B cell (primary cell): ENCODE results near the gene MYO1G. TPM values are rescaled to one million over a fixed set of nuclear protein-coding genes. Genes with fewer than 3 reads are reported as not detected.
"Not testable (repeated sequence)": the region's sequence is repeated elsewhere in the genome, so short reads cannot be mapped to it uniquely, and the experiment has no call there.

Experiments
- ATAC-seq: fragments of 200-7000 bp; cut with Tn5 transposase; one replicate; pipeline ENCODE4 v1.10.0; 2021; ENCODE audit warnings: low read depth, mild to moderate bottlenecking, moderate number of reproducible peaks, moderate library complexity
- CTCF ChIA-PET: fragments of 350-600 bp; sonication (Branson Sonifier 250); formaldehyde crosslinking; loops from one replicate; lab custom pipeline; 2021; ENCODE audit warnings: antibody characterized with exemption, inconsistent platforms; lab: Charles Lee
- POLR2A ChIA-PET: fragments of 350-600 bp; sonication (Branson Sonifier 250); formaldehyde crosslinking; loops from one replicate; lab custom pipeline; 2021; ENCODE audit warnings: antibody characterized with exemption; lab: Charles Lee
- DNase-seq: peaks from one replicate; pipeline ENCODE4 v3.0.0; 2013
- H2AFZ ChIP-seq: 2 replicates; pipeline ENCODE4 v1.6.1; 2012; ENCODE audit warnings: mild to moderate bottlenecking, low read depth, low read length; ENCODE audit not compliant: insufficient read depth, poor library complexity, severe bottlenecking
- H3K27ac ChIP-seq, 2 donors: 1 replicate in 1 of 2; 2 replicates in 1 of 2; pipeline ENCODE4 v1.5.1; 2012 to 2013; ENCODE audit warnings: low read length in 2 of 2, mild to moderate bottlenecking in 2 of 2, moderate library complexity in 1 of 2
- H3K27me3 ChIP-seq, 4 experiments: fragments of 200-600 bp in 1 of 4; sonication (generic) in 1 of 4; replicated peaks in 1 of 4; 1 replicate in 2 of 4; 2 replicates in 2 of 4; pipeline versions ENCODE4 v1.6.1 to v1.7.0; 2013 to 2016; ENCODE audit warnings: low read length in 3 of 4, mild to moderate bottlenecking in 2 of 4, mixed read lengths in 1 of 4, moderate library complexity in 1 of 4; ENCODE audit not compliant: insufficient read depth in 4 of 4, control insufficient read depth in 3 of 4; ENCODE audit errors: control extremely low read depth in 1 of 4
- H3K36me3 ChIP-seq, 2 experiments: replicated peaks in 1 of 2; 1 replicate in 1 of 2; 2 replicates in 1 of 2; pipeline versions ENCODE4 v1.6.1 to v1.7.1; 2013; ENCODE audit warnings: low read length in 1 of 2; ENCODE audit not compliant: insufficient read depth in 2 of 2, control insufficient read depth in 1 of 2; ENCODE audit errors: control extremely low read depth in 1 of 2, extremely low read depth in 1 of 2
- H3K4me1 ChIP-seq, 2 donors: fragments of 200-600 bp in 1 of 2; sonication (generic) in 1 of 2; 1 replicate in 1 of 2; 2 replicates in 1 of 2; pipeline versions ENCODE4 v1.5.1 to v1.6.1; 2013 to 2017; ENCODE audit warnings: low read length in 2 of 2; ENCODE audit not compliant: control insufficient read depth in 2 of 2, insufficient read depth in 2 of 2
- H3K4me2 ChIP-seq: replicated peaks from 2 replicates; pipeline ENCODE3; 2012; ENCODE audit warnings: mild to moderate bottlenecking, low read depth, low read length; ENCODE audit not compliant: poor library complexity, severe bottlenecking
- H3K4me3 ChIP-seq, 5 experiments: fragments of 200-600 bp in 1 of 5; sonication (generic) in 1 of 5; 1 replicate in 3 of 5; 2 replicates in 2 of 5; pipeline versions ENCODE4 v1.5.1 to v1.7.0; 2011 to 2016; ENCODE audit warnings: low read length in 4 of 5, mild to moderate bottlenecking in 4 of 5, low read depth in 2 of 5, control low read depth in 1 of 5, moderate library complexity in 1 of 5; ENCODE audit not compliant: insufficient read depth in 1 of 5; ENCODE audit errors: control extremely low read depth in 1 of 5, extremely low read depth in 1 of 5
- H3K79me2 ChIP-seq: fragments of 200-600 bp; sonication (generic); one replicate; pipeline ENCODE4 v1.6.0; 2016; ENCODE audit warnings: low read length; ENCODE audit not compliant: control insufficient read depth, insufficient read depth
- H3K9ac ChIP-seq: fragments of 200-600 bp; sonication (generic); 2 replicates; pipeline ENCODE4 v1.6.1; 2017; ENCODE audit warnings: mild to moderate bottlenecking, low read length, moderate library complexity
- H3K9me3 ChIP-seq, 3 donors: one replicate each; pipeline versions ENCODE4 v1.6.1 to v1.7.1; 2013; ENCODE audit warnings: low read length in 2 of 3; ENCODE audit not compliant: control insufficient read depth in 2 of 3, insufficient read depth in 1 of 3; ENCODE audit errors: control extremely low read depth in 1 of 3
- H4K20me1 ChIP-seq: 2 replicates; pipeline ENCODE4 v1.6.0; 2012; ENCODE audit warnings: mild to moderate bottlenecking, low read length; ENCODE audit not compliant: insufficient read depth, control insufficient read depth, poor library complexity, severe bottlenecking
- H3K27ac Mint-ChIP-seq: one replicate; pipeline ENCODE4 v1.8.0; 2021; ENCODE audit warnings: mixed read lengths
- H3K27me3 Mint-ChIP-seq: one replicate; pipeline ENCODE4 v1.8.0; 2021; ENCODE audit warnings: mixed read lengths
- H3K4me1 Mint-ChIP-seq: one replicate; pipeline ENCODE4 v1.8.0; 2021; ENCODE audit warnings: mixed read lengths
- H3K4me3 Mint-ChIP-seq: one replicate; pipeline ENCODE4 v1.8.0; 2021; ENCODE audit warnings: mixed read lengths
- H3K9me3 Mint-ChIP-seq: one replicate; pipeline ENCODE4 v1.8.0; 2022; ENCODE audit warnings: mixed read lengths; ENCODE audit not compliant: insufficient read depth
- EZH2 ChIP-seq: IDR thresholded peaks from 2 replicates; pipeline ENCODE4 v1.6.1; 2012; ENCODE audit warnings: borderline replicate concordance, low read depth, mild to moderate bottlenecking, moderate library complexity, low read length; ENCODE audit not compliant: insufficient read depth, poor library complexity, severe bottlenecking
- WGBS: methylation state at CpG from one replicate; pipeline ENCODE4 v1.1.5; 2013; ENCODE audit warnings: missing lambda C conversion rate; ENCODE audit not compliant: insufficient coverage; 5-methylcytosine and 5-hydroxymethylcytosine counted together
- intact Hi-C: fragments of 100-400 bp; cut with micrococcal nuclease; formaldehyde crosslinking; loops from one replicate; pipeline ENCODE4 v1.10.0; 2022
- polyA plus RNA-seq: library from polyadenylated mRNA; depleted of rRNA; stranded (reverse); fragments of >200 nt; gene quantifications from 2 replicates; pipeline ENCODE4 v1.2.3, GENCODE V29; 2012
- total RNA-seq, 2 donors: library from RNA; stranded (reverse); fragments of 120-200 nt in 1 of 2; gene quantifications; 1 replicate in 1 of 2; 2 replicates in 1 of 2; pipeline versions ENCODE4 v1.2.3 to v1.2.4, GENCODE V29; 2013 to 2022
- TF ChIP-seq, protein P1 (sequence below): fragments of 200-600 bp; IDR thresholded peaks from one replicate; pipeline ENCODE4 v1.8.0; 2022; ENCODE audit warnings: antibody characterized with exemption, mild to moderate bottlenecking

Gene MYO1G
- total and polyA plus RNA-seq, 2 donors (not counting 1 experiment from before 2014, with no cell fraction given) = 104 to 239 TPM

DNA sequence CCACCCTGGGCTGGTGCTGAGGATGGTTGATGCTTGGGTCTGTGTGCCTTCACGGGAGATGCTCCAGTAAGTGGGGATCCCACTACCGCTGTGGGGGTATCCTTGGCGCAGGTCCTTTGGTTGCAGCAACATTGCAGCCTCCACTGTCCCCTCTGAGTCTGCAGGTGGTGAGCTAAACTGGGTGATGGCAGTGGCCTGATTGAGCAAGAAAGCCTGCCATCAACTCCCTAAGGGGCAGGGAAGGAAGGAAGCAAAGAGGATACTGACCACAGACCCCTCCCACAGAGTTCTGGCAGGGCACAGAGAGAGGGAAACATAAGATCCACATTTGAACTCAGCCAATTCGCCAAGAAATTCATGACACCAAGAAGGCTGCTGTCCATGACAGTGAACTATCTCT, 43.2 kb downstream of the MYO1G start:
- no peaks in the 10 kb centered on the region for H4K20me1 ChIP-seq
- CTCF ChIA-PET = no interaction called here
- H3K27me3 ChIP-seq = no peaks in the 10 kb centered on the region
- no peak overlapping the region for H3K4me3 ChIP-seq
- POLR2A ChIA-PET = interaction anchor here (0.5 kb wide), 1 partner anchor 101 kb away, joined by 4 read pairs; no protein-coding TSS in a partner anchor
- 94% methylated on average over 3 of the region's 4 CpGs for WGBS
- H3K4me2 ChIP-seq = no peak overlapping the region
- no peaks in the 10 kb centered on the region for H3K4me1 ChIP-seq
- H3K4me3 Mint-ChIP-seq = no peak overlapping the region
- intact Hi-C loops = no loop called here
- no peak overlapping the region for H2AFZ ChIP-seq
- no peaks in the 10 kb centered on the region for H3K36me3 ChIP-seq
- no peak overlapping the region for H3K27ac Mint-ChIP-seq
- no peak for DNase-seq
- no peak overlapping the region for H3K27ac ChIP-seq
- TF ChIP-seq EZH2 = no peak
- no peaks in the 10 kb centered on the region for H3K9me3 Mint-ChIP-seq
- ATAC-seq = no peak
- H3K27me3 Mint-ChIP-seq = peaks cover 3% of the 10 kb centered on the region
- H3K79me2 ChIP-seq = no peaks in the 10 kb centered on the region
- H3K9me3 ChIP-seq = no peaks in the 10 kb centered on the region
- H3K4me1 Mint-ChIP-seq = no peaks in the 10 kb centered on the region
- no peak overlapping the region for H3K9ac ChIP-seq

DNA sequence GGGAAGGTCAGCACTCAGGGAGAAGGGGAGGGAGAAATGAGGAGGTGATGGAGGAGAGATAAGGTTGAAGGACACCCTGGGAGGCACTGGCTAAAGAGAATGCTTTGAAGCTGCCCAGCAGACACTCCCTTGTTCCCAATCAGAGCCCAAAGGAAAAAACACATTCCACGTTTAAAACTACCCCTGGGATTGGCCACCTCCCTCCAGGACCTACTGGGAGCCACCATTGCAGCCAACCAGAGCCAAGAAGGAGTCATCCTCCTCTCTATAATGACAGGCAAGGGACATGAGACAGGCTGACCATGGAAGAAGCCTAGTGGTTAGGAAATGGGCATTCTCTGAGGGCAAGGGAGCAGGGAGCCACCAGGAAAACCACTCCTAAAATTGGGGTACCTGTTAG, 43.8 kb downstream of the MYO1G start:
- Mint-ChIP-seq H3K9me3 (no peaks in the 10 kb centered on the region), H3K4me3 (no peak overlapping the region), H3K27me3 (peaks cover 3% of the 10 kb centered on the region), H3K4me1 (no peaks in the 10 kb centered on the region), H3K27ac (no peak overlapping the region)
- 100% methylated on average over 1 of the region's 1 CpG for WGBS
- Histone ChIP-seq H3K36me3 (no peaks in the 10 kb centered on the region), H3K27ac (no peak overlapping the region), H3K9ac (no peak overlapping the region), H3K4me3 (no peak overlapping the region), H3K9me3 (no peaks in the 10 kb centered on the region), H2AFZ (no peak overlapping the region), H3K4me2 (no peak overlapping the region), H4K20me1 (no peaks in the 10 kb centered on the region), H3K27me3 (no peaks in the 10 kb centered on the region), H3K4me1 (no peaks in the 10 kb centered on the region), H3K79me2 (no peaks in the 10 kb centered on the region)
- ChIA-PET CTCF (no interaction called here), POLR2A (no interaction called here)
- TF ChIP-seq, protein P1, sequence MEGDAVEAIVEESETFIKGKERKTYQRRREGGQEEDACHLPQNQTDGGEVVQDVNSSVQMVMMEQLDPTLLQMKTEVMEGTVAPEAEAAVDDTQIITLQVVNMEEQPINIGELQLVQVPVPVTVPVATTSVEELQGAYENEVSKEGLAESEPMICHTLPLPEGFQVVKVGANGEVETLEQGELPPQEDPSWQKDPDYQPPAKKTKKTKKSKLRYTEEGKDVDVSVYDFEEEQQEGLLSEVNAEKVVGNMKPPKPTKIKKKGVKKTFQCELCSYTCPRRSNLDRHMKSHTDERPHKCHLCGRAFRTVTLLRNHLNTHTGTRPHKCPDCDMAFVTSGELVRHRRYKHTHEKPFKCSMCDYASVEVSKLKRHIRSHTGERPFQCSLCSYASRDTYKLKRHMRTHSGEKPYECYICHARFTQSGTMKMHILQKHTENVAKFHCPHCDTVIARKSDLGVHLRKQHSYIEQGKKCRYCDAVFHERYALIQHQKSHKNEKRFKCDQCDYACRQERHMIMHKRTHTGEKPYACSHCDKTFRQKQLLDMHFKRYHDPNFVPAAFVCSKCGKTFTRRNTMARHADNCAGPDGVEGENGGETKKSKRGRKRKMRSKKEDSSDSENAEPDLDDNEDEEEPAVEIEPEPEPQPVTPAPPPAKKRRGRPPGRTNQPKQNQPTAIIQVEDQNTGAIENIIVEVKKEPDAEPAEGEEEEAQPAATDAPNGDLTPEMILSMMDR = no peak
- no peak for TF ChIP-seq EZH2
- intact Hi-C loops = no loop called here
- no peak for ATAC-seq
- DNase-seq = no peak

GRCh38 chr7:44934510-44934909, 44.3 kb downstream of the MYO1G start:
- H3K27me3 Mint-ChIP-seq, POLR2A ChIA-PET, H3K4me1 Mint-ChIP-seq: not testable (repeated sequence)

More at GRCh38 chr7:44934510-44934909, 44.3 kb downstream of the MYO1G start:
- H3K4me1 ChIP-seq, H3K9me3 Mint-ChIP-seq, DNase-seq, H3K27me3 ChIP-seq, H4K20me1 ChIP-seq, H3K4me3 Mint-ChIP-seq, H3K9me3 ChIP-seq, H3K27ac Mint-ChIP-seq, H3K36me3 ChIP-seq, H3K79me2 ChIP-seq, H3K9ac ChIP-seq, H3K4me3 ChIP-seq, H3K27ac ChIP-seq, H2AFZ ChIP-seq, ATAC-seq, H3K4me2 ChIP-seq, intact Hi-C loops: not testable (repeated sequence)
- WGBS = 95% methylated on average over 2 of the region's 5 CpGs
- CTCF ChIA-PET = interaction anchor here (2.0 kb wide), 1 partner anchor 12 kb away, joined by 12 read pairs; no protein-coding TSS in a partner anchor
